ENCODE data around the gene DUOX2. TPM values are rescaled to one million over a fixed set of nuclear protein-coding genes. Genes with fewer than 3 reads are reported as not detected.

DUOX2 gene
- total and polyA plus RNA-seq, 2 donors (not counting 1 experiment from before 2014, with no cell fraction given) = 0.32 TPM; not detected in 1

DNA sequence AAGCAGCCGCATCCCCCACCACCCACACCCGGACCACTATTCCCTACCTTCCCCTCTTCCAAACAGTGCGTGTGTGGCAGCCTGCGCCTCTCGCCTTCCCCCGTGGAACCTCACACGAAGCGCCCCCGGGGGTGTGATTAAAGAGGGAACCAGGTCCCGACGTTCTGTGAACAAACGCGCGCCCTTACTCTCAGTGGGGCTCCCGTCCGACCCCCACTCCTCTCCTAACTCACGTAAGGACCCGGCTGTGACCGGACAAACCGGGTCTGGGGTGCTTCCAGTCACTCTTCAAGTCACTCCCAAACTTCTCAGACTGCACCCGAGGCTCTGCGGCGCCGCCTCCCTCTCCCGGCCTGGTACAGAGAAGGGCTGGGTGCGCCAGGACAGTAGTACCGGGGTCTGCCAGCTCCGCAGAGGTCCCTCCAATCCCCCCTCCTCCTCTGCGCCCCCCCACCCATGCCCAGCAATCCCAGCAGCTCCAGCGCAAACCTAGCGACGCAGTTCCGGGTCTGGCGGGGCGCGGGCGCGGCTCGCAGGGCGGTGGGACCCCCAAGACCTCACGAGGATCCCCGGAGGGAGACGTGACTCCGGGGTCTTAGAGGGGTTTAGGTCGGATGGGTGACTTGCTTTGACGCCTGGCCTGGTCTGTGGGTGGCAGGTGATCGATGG, 15.1 kb upstream of the DUOX2 start:
- intact Hi-C loops (cut with micrococcal nuclease) = no loop called here
- H3K27me3 Mint-ChIP-seq = peaks cover 74% of the 10 kb centered on the region
- H3K27ac Mint-ChIP-seq = no peak overlapping the region
- peak overlapping the region in 3 of 5 experiments; percentile 11 to 35 (median 33) for H3K4me3 ChIP-seq (ENCODE audit: control extremely low read depth in 1 of 5, extremely low read depth in 1 of 5, insufficient read depth in 1 of 5, low read depth in 2 of 5, low read length in 4 of 5)
- ATAC-seq (ENCODE audit: low read depth) = no peak
- no peak for TF ChIP-seq EZH2 (IDR thresholded peaks at IDR 0.05; ENCODE audit: borderline replicate concordance, insufficient read depth, low read depth, low read length, poor library complexity, severe bottlenecking)
- TF ChIP-seq CTCF (IDR thresholded peaks at IDR 0.05) = no peak
- H2AFZ ChIP-seq (ENCODE audit: insufficient read depth, low read depth, low read length, poor library complexity, severe bottlenecking) = peak overlapping the region; percentile 51
- ChIA-PET POLR2A (no interaction called here), CTCF (interaction anchor here (6.1 kb wide), 1 partner anchor 11 kb away, joined by 33 read pairs; no protein-coding TSS in a partner anchor)
- peak overlapping the region; percentile 42 for H3K9ac ChIP-seq (ENCODE audit: low read length)
- H3K27ac ChIP-seq (ENCODE audit: low read length in 2 of 2) = no peak overlapping the region
- 10% methylated on average over 42 of the region's 47 CpGs for WGBS (ENCODE audit: insufficient coverage)
- H3K4me1 Mint-ChIP-seq = peaks cover 8% of the 10 kb centered on the region
- DNase-seq = no peak
- peaks cover 0 to 63% (median 34%) of the 10 kb centered on the region in 4 experiments for H3K27me3 ChIP-seq (replicated peaks in 1 of 4; ENCODE audit: control extremely low read depth in 1 of 4, control insufficient read depth in 3 of 4, insufficient read depth in 4 of 4, low read length in 3 of 4)
- peaks cover 0 to 5% (median 0%) of the 10 kb centered on the region in 3 donors for H3K9me3 ChIP-seq (ENCODE audit: control extremely low read depth in 1 of 3, control insufficient read depth in 2 of 3, insufficient read depth in 1 of 3, low read length in 2 of 3)
- H3K4me1 ChIP-seq (ENCODE audit: control insufficient read depth in 2 of 2, insufficient read depth in 2 of 2, low read length in 2 of 2) = peaks cover 15 to 22% of the 10 kb centered on the region in 2 donors
- H3K36me3 ChIP-seq (replicated peaks in 1 of 2; ENCODE audit: control extremely low read depth in 1 of 2, control insufficient read depth in 1 of 2, extremely low read depth in 1 of 2, insufficient read depth in 2 of 2, low read length in 1 of 2) = no peaks in the 10 kb centered on the region
- peak overlapping the region; percentile 46 for H3K4me3 Mint-ChIP-seq
- H3K4me2 ChIP-seq (replicated peaks; ENCODE audit: low read depth, low read length, poor library complexity, severe bottlenecking) = peak overlapping the region; percentile 71
- no peaks in the 10 kb centered on the region for H3K79me2 ChIP-seq (ENCODE audit: control insufficient read depth, insufficient read depth, low read length)
- H4K20me1 ChIP-seq (ENCODE audit: control insufficient read depth, insufficient read depth, low read length, poor library complexity, severe bottlenecking) = no peaks in the 10 kb centered on the region
- no peaks in the 10 kb centered on the region for H3K9me3 Mint-ChIP-seq (ENCODE audit: insufficient read depth)

DNA sequence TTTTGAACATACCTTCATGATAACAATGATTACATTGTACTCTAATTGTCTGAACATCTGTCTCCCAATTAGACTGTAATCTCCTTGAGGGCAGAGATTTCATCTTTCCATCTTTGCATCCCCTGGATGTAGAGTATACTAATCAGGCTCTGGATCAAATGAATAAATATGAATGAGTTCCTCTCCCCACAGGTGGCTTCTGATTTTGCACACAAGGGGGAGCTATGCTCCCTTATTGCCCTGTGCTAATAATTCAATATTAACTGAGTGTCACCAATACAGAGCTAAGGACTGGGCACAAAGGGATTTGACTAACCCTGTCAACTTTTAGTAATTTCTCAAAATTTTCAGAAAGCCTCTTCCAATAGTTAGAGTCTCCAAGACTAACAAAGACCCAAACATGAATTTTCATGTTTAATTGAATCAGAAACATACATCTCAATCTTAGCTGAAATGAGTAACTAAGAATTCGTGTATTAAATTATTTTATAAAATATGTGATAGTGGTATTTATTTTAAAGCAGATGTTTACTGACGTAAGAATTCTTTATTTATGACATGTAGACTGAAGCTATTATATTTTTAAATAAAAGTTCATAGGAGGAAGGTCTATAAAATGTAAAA, 12.7 kb upstream of the DUOX2 start:
- peak; percentile 70 for DNase-seq
- Histone ChIP-seq H3K27ac (ENCODE audit: low read length in 2 of 2) (no peak overlapping the region), H3K9me3 (ENCODE audit: control extremely low read depth in 1 of 3, control insufficient read depth in 2 of 3, insufficient read depth in 1 of 3, low read length in 2 of 3) (peaks cover 0 to 5% (median 0%) of the 10 kb centered on the region in 3 donors), H3K79me2 (ENCODE audit: control insufficient read depth, insufficient read depth, low read length) (no peaks in the 10 kb centered on the region), H3K27me3 (replicated peaks in 1 of 4; ENCODE audit: control extremely low read depth in 1 of 4, control insufficient read depth in 3 of 4, insufficient read depth in 4 of 4, low read length in 3 of 4) (peaks cover 0 to 55% (median 28%) of the 10 kb centered on the region in 4 experiments), H3K4me3 (ENCODE audit: control extremely low read depth in 1 of 5, extremely low read depth in 1 of 5, insufficient read depth in 1 of 5, low read depth in 2 of 5, low read length in 4 of 5) (no peak overlapping the region), H2AFZ (ENCODE audit: insufficient read depth, low read depth, low read length, poor library complexity, severe bottlenecking) (no peak overlapping the region), H4K20me1 (ENCODE audit: control insufficient read depth, insufficient read depth, low read length, poor library complexity, severe bottlenecking) (no peaks in the 10 kb centered on the region), H3K4me2 (replicated peaks; ENCODE audit: low read depth, low read length, poor library complexity, severe bottlenecking) (no peak overlapping the region), H3K36me3 (replicated peaks in 1 of 2; ENCODE audit: control extremely low read depth in 1 of 2, control insufficient read depth in 1 of 2, extremely low read depth in 1 of 2, insufficient read depth in 2 of 2, low read length in 1 of 2) (no peaks in the 10 kb centered on the region), H3K9ac (ENCODE audit: low read length) (no peak overlapping the region), H3K4me1 (ENCODE audit: control insufficient read depth in 2 of 2, insufficient read depth in 2 of 2, low read length in 2 of 2) (peaks cover 15 to 22% of the 10 kb centered on the region in 2 donors)
- no peak overlapping the region for H3K27ac Mint-ChIP-seq
- ChIA-PET CTCF (interaction anchor here (0.6 to 3.5 kb wide), 29 partner anchors 8 to 487 kb away, joined by 3 to 32 read pairs (median 4); partner anchors contain the start of genes DUOX2, DUOXA2 and SHF), POLR2A (no interaction called here)
- peaks cover 8% of the 10 kb centered on the region for H3K4me1 Mint-ChIP-seq
- no CpG with 5 or more reads among the region's 2 CpGs for WGBS (ENCODE audit: insufficient coverage)
- H3K27me3 Mint-ChIP-seq = peaks cover 60% of the 10 kb centered on the region
- ATAC-seq (ENCODE audit: low read depth) = peak; percentile 59
- no peak overlapping the region for H3K4me3 Mint-ChIP-seq
- intact Hi-C loops (cut with micrococcal nuclease) = loop anchor here (1.0 kb wide), 3 partner anchors 41 to 332 kb away; a partner anchor contains a TSS
- peak; percentile 93 for TF ChIP-seq CTCF (IDR thresholded peaks at IDR 0.05)
- TF ChIP-seq EZH2 (IDR thresholded peaks at IDR 0.05; ENCODE audit: borderline replicate concordance, insufficient read depth, low read depth, low read length, poor library complexity, severe bottlenecking) = no peak
- no peaks in the 10 kb centered on the region for H3K9me3 Mint-ChIP-seq (ENCODE audit: insufficient read depth)

Measured in B cell (primary cell).